Activated effector memory CD4-positive, alpha-beta T cell treated with Interleukin-2 at 50 U/mL for 16 hours (primary cell): ENCODE results near the gene AGPAT2.
"Not testable (repeated sequence)": the region's sequence is repeated elsewhere in the genome, so short reads cannot be mapped to it uniquely, and the experiment has no call there.

Source experiments
- DNase-seq: peaks from one replicate; pipeline ENCODE4 v3.0.0-alpha.2; 2020

AGPAT2 gene

GRCh38 chr9:136720251-136720897 is 33.1 kb upstream of the AGPAT2 start:
- no peak for DNase-seq

GRCh38 chr9:136719195-136719880 is 32.1 kb upstream of the AGPAT2 start:
- DNase-seq: no peak

GRCh38 chr9:136718345-136719194 is 31.3 kb upstream of the AGPAT2 start:
- DNase-seq: no peak

GRCh38 chr9:136717399-136717798 is 30.1 kb upstream of the AGPAT2 start:
- DNase-seq: no peak

- DNase-seq: no peak
These were observed 27.6 kb upstream of the AGPAT2 start for GRCh38 chr9:136714893-136715274.

GRCh38 chr9:136714096-136714892 is 27.0 kb upstream of the AGPAT2 start:
- DNase-seq: no peak

- DNase-seq: no peak
These were observed 26.3 kb upstream of the AGPAT2 start for GRCh38 chr9:136713550-136713949.

- DNase-seq: no peak
These were observed 25.7 kb upstream of the AGPAT2 start for GRCh38 chr9:136712690-136713544.

GRCh38 chr9:136711751-136712689 is 24.8 kb upstream of the AGPAT2 start, which contains the start of gene DIPK1B:
Gene DIPK1B (plus strand): TSS chr9:136712572. CDS start chr9:136712666, 94 bp downstream.
- DNase-seq: no peak

- not testable (repeated sequence) for DNase-seq
These were observed 24.0 kb upstream of the AGPAT2 start for GRCh38 chr9:136711219-136711648.

- no peak for DNase-seq
These were observed 23.3 kb upstream of the AGPAT2 start for GRCh38 chr9:136710543-136710942.

GRCh38 chr9:136709454-136710109 is 22.3 kb upstream of the AGPAT2 start:
- no peak for DNase-seq

- no peak for DNase-seq
These were observed 20.7 kb upstream of the AGPAT2 start for GRCh38 chr9:136707849-136708517.

GRCh38 chr9:136707011-136707410 is 19.8 kb upstream of the AGPAT2 start:
- no peak for DNase-seq

GRCh38 chr9:136705564-136705963 is 18.3 kb upstream of the AGPAT2 start:
- no peak for DNase-seq

GRCh38 chr9:136704741-136705140 is 17.5 kb upstream of the AGPAT2 start:
- DNase-seq: not testable (repeated sequence)

GRCh38 chr9:136703276-136703860 is 16.1 kb upstream of the AGPAT2 start:
- no peak for DNase-seq

- no peak for DNase-seq
These were observed 14.4 kb upstream of the AGPAT2 start for GRCh38 chr9:136701668-136702053.
